ENCODE results near the gene PPIL3. TPM values are rescaled to one million over a fixed set of nuclear protein-coding genes. Genes with fewer than 3 reads are reported as not detected.

The PPIL3 gene
- total RNA-seq, 1 experiment from 2014 or later = 49.0 TPM

DNA sequence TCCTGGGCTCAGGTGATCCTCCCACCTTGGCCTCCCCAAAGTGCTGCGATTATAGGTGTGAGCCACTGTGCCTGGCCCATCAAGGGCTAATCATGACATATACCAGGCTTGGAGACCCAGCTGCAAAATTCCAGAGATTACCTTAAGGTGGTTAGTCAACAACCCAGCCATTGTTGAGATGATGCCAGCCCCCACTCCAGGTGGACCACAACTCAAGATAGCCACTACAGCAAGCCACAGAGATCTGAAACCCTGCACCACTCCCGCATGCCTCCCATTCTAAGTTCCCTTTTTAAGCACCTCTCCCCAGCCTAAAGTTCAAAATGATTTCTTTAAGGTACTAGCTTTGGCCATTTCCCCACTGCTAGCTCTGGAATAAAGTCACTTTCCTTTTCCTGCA lies 19.9 kb downstream of the PPIL3 start:
- H2AFZ ChIP-seq = no peak overlapping the region
- H3K4me1 ChIP-seq (replicated peaks; ENCODE audit: insufficient read depth) = no peaks in the 10 kb centered on the region; the same call in 1 of the 2 replicates
- H4K20me1 ChIP-seq (ENCODE audit: insufficient read depth) = no peaks in the 10 kb centered on the region
- H3K4me3 ChIP-seq = no peak overlapping the region
- H3K36me3 ChIP-seq (ENCODE audit: low read depth) = peaks cover 8% of the 10 kb centered on the region; the same call in 1 of the 2 replicates
- H3K27ac ChIP-seq = no peak overlapping the region
- peaks cover 5% of the 10 kb centered on the region for H3K79me2 ChIP-seq (ENCODE audit: low read depth)
- DNase-seq = no peak
- TF ChIP-seq EZH2 (IDR thresholded peaks at IDR 0.05; ENCODE audit: low read depth) = no peak
- TF ChIP-seq, protein P1, sequence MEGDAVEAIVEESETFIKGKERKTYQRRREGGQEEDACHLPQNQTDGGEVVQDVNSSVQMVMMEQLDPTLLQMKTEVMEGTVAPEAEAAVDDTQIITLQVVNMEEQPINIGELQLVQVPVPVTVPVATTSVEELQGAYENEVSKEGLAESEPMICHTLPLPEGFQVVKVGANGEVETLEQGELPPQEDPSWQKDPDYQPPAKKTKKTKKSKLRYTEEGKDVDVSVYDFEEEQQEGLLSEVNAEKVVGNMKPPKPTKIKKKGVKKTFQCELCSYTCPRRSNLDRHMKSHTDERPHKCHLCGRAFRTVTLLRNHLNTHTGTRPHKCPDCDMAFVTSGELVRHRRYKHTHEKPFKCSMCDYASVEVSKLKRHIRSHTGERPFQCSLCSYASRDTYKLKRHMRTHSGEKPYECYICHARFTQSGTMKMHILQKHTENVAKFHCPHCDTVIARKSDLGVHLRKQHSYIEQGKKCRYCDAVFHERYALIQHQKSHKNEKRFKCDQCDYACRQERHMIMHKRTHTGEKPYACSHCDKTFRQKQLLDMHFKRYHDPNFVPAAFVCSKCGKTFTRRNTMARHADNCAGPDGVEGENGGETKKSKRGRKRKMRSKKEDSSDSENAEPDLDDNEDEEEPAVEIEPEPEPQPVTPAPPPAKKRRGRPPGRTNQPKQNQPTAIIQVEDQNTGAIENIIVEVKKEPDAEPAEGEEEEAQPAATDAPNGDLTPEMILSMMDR (conservative IDR thresholded peaks at IDR 0.05) = no peak
- ChIA-PET CTCF (interaction anchor here (0.6 kb wide), 1 partner anchor 188 kb away, joined by 11 read pairs; no protein-coding TSS in a partner anchor), POLR2A (ENCODE audit: unreplicated experiment) (no interaction called here)
- H3K9me3 ChIP-seq (ENCODE audit: insufficient read depth, low read depth) = no peaks in the 10 kb centered on the region
- BruUV-seq (replicated peaks) = no TSS peak
- intact Hi-C loops (cut with micrococcal nuclease; ENCODE audit: unreplicated experiment) = no loop called here
- H3K4me2 ChIP-seq = no peak overlapping the region
- H3K9me2 ChIP-seq (ENCODE audit: insufficient read depth) = no peaks in the 10 kb centered on the region
- H3F3A ChIP-seq (ENCODE audit: insufficient read depth, low read depth) = peaks cover 14% of the 10 kb centered on the region; the same call in 1 of the 2 replicates
- H3K27me3 ChIP-seq (ENCODE audit: insufficient read depth, low read depth) = no peaks in the 10 kb centered on the region

DNA sequence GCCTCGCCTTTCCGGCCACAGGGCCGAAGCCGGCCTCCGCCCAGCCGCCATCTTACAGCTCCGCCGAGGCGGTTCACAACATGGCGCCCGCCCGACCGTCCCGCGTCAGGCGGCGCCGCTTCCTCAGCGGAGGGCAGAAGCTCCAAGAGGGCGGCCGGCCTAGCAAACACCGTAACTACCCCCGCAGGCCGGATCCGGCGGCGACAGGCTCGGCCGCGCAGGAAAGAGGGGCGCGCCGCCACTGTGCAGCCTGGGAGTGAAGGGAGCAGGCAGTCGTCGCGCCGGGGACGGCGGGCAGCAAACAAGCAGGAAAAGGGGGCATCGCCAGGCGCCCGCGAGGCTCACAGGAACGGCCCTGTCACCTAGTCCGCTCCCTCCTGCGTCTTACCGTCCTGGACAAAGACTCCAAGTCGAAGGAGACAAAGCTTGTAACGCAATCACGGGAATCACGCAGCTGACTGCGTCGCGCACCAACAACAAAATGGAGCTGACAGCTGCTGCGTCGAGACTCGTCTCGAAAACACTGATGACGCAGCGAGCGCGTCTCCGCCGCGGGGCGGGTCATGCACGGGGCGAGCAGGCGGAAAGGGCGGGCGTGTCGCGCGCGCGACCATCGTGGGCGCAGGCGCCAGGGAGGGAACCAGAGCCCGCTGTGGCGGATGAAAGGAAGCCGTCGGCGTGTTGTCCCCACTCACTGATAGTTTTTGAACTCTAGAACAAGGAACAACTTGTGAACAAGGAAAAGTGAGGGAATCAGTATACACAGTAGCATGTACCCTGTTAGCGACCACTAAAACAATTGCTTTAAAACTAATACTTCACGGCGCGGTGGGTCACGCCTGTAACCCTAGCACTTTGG lies 24.5 kb downstream of the PPIL3 start, which contains the start of gene CLK1:
Gene CLK1, minus strand, starts transcription at position 483 of the 859 bp plus-strand sequence. CDS start 2,796 bp downstream, outside the sequence.
- TSS peak; percentile 48 for BruUV-seq (replicated peaks)
- no peaks in the 10 kb centered on the region for H3K27me3 ChIP-seq (ENCODE audit: insufficient read depth, low read depth)
- POLR2A ChIA-PET (ENCODE audit: unreplicated experiment) = interaction anchor here (0.5 to 0.7 kb wide), 5 partner anchors 14 to 154 kb away, joined by 3 to 8 read pairs (median 3); no protein-coding TSS in a partner anchor
- intact Hi-C loops (cut with micrococcal nuclease; ENCODE audit: unreplicated experiment) = loop anchor here (1.0 kb wide), 3 partner anchors 25 to 151 kb away; partner anchors contain the start of genes NIF3L1 and PPIL3
- H3K4me2 ChIP-seq = peak within 1 kb of the TSS; percentile 91
- H3K27ac ChIP-seq = peak within 1 kb of the TSS; percentile 84
- H4K20me1 ChIP-seq (ENCODE audit: insufficient read depth) = peaks cover 34% of the 10 kb centered on the region
- peaks cover 51% of the 10 kb centered on the region for H3K79me2 ChIP-seq (ENCODE audit: low read depth)
- no peaks in the 10 kb centered on the region for H3K9me2 ChIP-seq (ENCODE audit: insufficient read depth)
- peak within 1 kb of the TSS; percentile 87 for H3K4me3 ChIP-seq
- TF ChIP-seq EZH2 (IDR thresholded peaks at IDR 0.05; ENCODE audit: low read depth) = no peak
- TF ChIP-seq, protein P1 (conservative IDR thresholded peaks at IDR 0.05) = no peak
- peaks cover 24% of the 10 kb centered on the region for H3K36me3 ChIP-seq (ENCODE audit: low read depth)
- CTCF ChIA-PET = interaction anchor here (0.6 kb wide), 1 partner anchor 356 kb away, joined by 6 read pairs; no protein-coding TSS in a partner anchor
- H2AFZ ChIP-seq = peak within 1 kb of the TSS; percentile 76
- H3K9me3 ChIP-seq (ENCODE audit: insufficient read depth, low read depth) = no peaks in the 10 kb centered on the region
- peaks cover 17% of the 10 kb centered on the region for H3K4me1 ChIP-seq (replicated peaks; ENCODE audit: insufficient read depth)
- H3F3A ChIP-seq (ENCODE audit: insufficient read depth, low read depth) = peaks cover 33% of the 10 kb centered on the region
- peak; percentile 79 to 83 for DNase-seq

DNA sequence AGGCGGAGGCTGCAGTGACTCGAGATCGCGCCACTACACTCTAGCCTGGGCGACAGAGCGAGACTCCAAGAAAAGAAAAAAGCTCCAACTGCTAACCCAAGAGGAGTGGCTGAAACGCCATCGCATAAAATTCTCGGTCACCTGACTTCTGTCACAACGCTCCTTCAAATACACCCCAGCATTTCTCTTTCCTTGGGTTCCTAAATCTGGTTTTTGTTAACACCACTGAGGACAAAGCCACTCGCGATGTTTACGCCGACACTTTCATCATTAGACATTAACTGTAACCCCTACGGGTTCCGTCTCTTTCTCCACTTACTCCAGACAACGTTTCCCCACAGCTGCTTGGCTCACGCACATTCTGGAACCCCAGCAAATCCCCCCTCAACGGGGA lies 25.1 kb downstream of the PPIL3 start:
- ChIA-PET CTCF (no interaction called here), POLR2A (ENCODE audit: unreplicated experiment) (interaction anchor here (0.6 to 0.7 kb wide), 3 partner anchors 14 to 150 kb away, joined by 3 to 4 read pairs (median 3); no protein-coding TSS in a partner anchor)
- H3F3A ChIP-seq (ENCODE audit: insufficient read depth, low read depth) = peaks cover 40% of the 10 kb centered on the region
- H3K9me2 ChIP-seq (ENCODE audit: insufficient read depth) = no peaks in the 10 kb centered on the region
- H3K27ac ChIP-seq = peak overlapping the region; percentile 84
- TF ChIP-seq EZH2 (IDR thresholded peaks at IDR 0.05; ENCODE audit: low read depth) = no peak
- TF ChIP-seq, protein P1 (conservative IDR thresholded peaks at IDR 0.05) = no peak
- peaks cover 37% of the 10 kb centered on the region for H4K20me1 ChIP-seq (ENCODE audit: insufficient read depth)
- peak overlapping the region; percentile 87 for H3K4me3 ChIP-seq
- intact Hi-C loops (cut with micrococcal nuclease; ENCODE audit: unreplicated experiment) = loop anchor here (1.0 kb wide), 3 partner anchors 26 to 150 kb away; partner anchors contain the start of genes NIF3L1 and PPIL3
- H2AFZ ChIP-seq = peak overlapping the region; percentile 76
- DNase-seq = no peak
- peak overlapping the region; percentile 91 for H3K4me2 ChIP-seq
- H3K4me1 ChIP-seq (replicated peaks; ENCODE audit: insufficient read depth) = peaks cover 17% of the 10 kb centered on the region
- H3K36me3 ChIP-seq (ENCODE audit: low read depth) = peaks cover 31% of the 10 kb centered on the region
- H3K79me2 ChIP-seq (ENCODE audit: low read depth) = peaks cover 57% of the 10 kb centered on the region
- no peaks in the 10 kb centered on the region for H3K9me3 ChIP-seq (ENCODE audit: insufficient read depth, low read depth)
- H3K27me3 ChIP-seq (ENCODE audit: insufficient read depth, low read depth) = no peaks in the 10 kb centered on the region
- BruUV-seq (replicated peaks) = no TSS peak

Measured in PC-9 (cell line).